Stimulated activated CD4-positive, alpha-beta T cell treated with anti-CD3 and anti-CD28 coated beads, Interleukin-4, amount 100 ng/mL, for 48 hours (primary cell): ENCODE data around the gene HPDL.
"Not testable (repeated sequence)": the region's sequence is repeated elsewhere in the genome, so short reads cannot be mapped to it uniquely, and the experiment has no call there.

Experiments
- DNase-seq, 2 donors: peaks; one replicate each; pipeline ENCODE4 v3.0.0-alpha.2; 2020; ENCODE audit warnings: low read depth in 2 of 2

HPDL gene

GRCh38 chr1:45326627-45327623 is at the start of gene HPDL:
Gene HPDL (plus strand): TSS chr1:45326895. CDS start chr1:45327149, 254 bp downstream.
- DNase-seq: peak; percentile 69

GRCh38 chr1:45282351-45282750 is 44.3 kb upstream of the HPDL start:
- DNase-seq: no peak

- not testable (repeated sequence) for DNase-seq
Measured at GRCh38 chr1:45284858-45285257, 41.8 kb upstream of the HPDL start.

- not testable (repeated sequence) for DNase-seq
Measured at GRCh38 chr1:45286521-45286920, 40.2 kb upstream of the HPDL start.

- not testable (repeated sequence) for DNase-seq
Measured at GRCh38 chr1:45291002-45291401, 35.7 kb upstream of the HPDL start.

DNA sequence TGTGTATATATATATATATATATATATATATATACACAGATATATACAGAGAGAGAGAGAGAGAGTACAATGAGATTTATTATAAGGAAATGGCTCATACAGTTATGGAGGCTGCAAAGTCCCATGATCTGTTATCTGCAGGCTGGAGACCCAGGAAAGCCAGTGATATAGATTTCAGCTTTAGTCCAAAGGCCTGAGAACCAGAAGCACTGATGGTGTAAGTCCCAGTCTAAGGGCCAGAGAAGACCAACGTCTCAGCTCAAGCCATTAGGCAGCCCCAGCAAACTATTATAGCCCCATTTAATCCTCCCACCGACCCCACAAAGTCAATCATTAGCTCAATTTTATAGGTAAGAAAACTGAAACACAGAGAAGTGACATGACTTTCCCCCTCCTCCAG is 35.0 kb upstream of the HPDL start:
- DNase-seq: no peak

- DNase-seq: no peak
Measured at GRCh38 chr1:45297666-45298356, 28.9 kb upstream of the HPDL start.

- DNase-seq: no peak
Measured at GRCh38 chr1:45299296-45299695, 27.4 kb upstream of the HPDL start.

DNA sequence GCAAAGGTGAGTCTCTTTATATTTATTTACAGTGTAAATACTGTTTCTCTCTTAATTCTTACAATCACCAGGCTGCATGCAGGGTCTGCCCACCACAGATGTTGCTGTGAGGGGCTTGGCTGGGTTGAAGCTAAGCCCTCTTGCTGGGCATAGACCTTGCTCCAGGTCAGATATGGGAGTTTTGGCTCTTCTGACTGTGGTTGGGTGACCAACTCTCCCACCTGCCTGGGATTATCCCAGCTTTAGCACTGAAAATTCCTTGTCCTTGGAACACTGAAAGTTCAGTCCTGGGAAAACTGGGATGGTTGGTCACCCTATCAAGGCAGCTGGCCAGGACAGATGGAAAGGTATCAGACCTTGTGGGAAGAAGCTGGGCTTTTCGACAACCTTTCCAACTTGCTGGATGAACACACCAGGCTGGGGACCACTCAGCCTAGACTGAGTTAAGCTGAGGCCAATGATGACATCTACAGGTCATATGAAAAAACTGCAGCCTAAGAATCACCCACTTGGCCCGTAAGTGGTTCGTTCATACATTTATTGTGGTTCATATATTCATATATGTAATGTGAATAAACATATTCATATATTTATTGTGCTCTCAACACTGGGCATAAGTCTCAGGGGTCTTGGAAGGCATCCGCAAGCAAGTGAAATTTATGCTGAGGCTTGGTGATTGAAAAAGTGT is 26.6 kb upstream of the HPDL start:
- DNase-seq: no peak

DNA sequence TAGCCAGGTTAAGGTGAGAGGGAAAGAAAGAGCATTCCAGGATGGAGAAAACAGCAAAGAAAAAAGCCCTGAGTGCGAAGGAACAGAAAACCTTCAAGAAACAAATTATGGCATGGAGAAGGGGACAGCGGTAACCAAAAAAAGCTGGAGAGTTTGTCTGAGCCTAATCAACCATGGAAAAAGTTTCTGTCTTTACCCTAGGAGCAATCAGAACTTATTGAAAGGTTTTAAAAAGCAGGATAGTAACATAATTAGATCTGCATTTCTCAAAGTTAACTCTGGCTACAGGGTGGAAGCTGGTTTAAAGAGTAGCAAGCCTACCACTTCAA is 26.1 kb upstream of the HPDL start:
- DNase-seq: no peak

DNA sequence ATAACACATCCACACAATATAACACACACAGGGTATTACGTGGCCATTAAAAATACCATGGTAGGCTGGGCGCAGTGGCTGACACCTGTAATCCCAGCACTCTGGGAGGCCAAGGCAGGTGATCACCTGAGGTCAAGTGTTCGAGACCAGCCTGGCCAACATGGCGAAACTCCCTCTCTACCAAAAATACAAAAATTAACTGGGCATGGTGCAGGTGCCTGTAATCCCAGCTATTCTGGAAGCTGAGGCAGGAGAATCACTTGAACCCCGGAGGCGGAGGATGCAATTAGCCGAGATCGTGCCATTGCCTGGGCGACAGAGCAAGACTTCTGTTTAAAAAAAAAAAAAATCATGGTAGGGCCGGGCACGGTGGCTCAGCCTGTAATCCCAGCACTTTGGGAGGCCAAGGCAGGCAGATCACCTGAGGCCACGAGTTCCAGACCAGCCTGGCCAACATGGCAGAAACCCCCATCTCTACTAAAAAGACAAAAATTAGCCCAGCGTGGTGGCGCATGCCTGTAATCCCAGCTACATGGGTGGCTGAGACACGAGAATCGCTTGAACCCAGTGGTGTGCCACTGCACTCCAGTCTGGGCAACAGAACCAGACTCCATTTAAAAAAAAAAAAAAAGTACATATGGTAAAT is 24.1 kb upstream of the HPDL start:
- no peak for DNase-seq

DNA sequence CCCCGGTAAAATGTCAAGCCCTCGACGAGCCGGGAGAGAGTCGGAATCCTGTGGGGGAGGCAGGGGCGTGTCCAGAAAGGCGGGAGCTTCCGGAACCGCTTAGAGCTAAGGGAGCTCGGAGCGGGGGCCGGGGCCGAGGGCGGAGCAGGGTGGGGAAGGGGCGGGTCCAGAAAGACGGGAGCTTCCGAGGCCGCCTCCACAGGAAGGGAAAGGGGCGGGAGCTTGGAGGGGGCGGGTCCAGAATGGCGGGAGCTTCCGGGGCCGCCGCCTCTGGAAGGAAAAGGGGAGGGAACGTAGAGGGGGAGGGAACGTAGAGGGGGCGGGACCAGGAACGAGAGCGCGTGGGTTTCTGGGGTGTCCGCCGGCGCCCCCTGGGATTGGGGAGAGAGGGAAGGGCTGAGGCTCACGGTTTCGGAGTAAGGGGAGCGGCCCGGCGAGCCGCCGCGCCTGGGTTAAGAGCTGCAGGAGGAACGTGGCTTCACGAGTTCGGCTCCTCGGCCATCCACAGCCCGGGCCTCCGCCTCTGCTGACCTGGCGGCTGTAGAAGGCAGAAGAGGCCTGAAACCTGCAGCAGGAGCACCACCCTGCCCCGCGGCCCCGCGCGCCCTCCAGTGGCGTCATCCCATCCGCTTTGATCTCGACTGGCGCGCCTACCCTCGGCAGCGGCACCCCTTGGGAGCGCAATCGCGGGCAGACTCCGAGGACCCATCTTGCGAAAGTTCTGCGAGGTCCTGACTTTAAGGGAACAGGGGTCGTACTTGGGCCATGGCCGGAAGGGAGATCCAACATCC is 23.0 kb upstream of the HPDL start:
- peak; percentile 98 to 99 for DNase-seq

DNA sequence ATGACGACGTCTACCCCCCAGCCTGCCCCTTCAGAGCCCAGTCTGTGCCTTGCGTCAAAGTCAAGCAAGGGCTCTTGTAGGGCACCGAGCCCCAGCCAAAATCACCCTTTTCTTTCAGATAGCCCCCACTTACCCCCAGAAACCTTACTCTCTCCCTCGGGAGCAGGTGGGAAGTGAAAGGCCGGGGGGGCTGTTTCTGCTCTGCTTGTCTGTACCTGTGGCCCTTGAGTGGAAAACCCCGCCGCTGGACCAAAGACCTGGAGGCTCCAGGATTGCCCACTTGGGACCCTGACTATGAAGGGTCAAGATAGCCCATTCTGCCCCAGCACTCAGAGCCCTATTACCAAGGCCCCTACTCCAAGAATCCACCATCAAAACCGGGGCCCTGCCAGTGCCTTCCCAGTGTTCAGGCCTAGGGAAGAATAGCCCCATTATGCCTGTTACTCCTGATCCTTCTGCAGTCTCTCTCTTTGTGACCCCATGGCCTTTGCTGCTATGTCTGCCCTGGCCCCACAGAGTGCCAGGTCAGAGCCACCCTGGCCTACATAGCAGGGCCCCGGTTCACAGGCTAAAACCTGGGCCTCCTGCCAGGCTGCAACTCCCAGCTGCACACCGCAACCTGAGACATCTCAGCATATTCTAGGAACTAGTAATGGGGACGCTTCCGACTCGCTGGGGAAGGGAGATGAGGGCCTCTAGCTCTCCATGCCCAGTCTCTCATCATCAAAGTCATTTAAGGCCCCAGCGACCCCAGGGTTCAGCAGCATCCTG is 22.2 kb upstream of the HPDL start:
- no peak for DNase-seq

GRCh38 chr1:45305231-45305630 is 21.5 kb upstream of the HPDL start:
- no peak for DNase-seq

DNA sequence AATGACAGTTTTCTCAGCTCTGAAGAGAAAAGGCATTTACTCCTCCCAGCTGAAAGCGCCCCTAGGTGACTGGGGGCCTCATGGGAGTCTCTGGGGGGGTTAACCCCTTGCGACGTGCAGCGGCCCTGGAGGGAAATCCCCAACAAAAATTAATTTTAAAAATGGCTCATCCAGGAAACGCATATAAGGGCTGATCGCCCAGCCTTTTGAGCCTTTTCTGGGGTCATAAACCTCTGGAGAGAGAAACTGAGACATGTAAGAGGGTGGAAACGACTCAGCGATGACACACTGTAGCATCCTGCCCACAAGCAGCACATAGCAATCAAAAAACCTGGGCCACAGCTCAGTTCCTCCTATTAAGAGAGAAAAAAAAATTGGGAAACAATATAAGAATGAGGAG is 20.4 kb upstream of the HPDL start:
- peak in 1 of 2 donors; percentile 45 for DNase-seq

DNA sequence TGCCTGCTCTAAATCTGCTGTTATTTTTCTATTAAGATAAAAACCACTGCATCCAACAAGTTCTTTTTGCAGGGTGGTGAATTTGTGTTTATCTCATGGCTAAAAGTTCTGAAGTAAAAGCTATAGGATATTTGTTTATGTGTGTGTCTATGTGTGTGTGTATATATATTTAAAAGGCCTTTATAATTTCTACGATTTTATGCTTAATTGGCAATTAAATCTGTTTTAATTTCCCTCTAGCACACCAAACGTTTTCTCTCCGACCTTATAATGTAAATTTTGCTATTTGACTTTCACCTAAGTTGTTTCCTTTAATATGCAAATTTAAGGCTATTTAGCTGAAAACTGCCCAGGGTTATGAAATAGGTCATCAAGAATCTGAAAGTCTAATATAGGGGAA is 19.8 kb upstream of the HPDL start:
- DNase-seq: no peak

- DNase-seq: no peak
Measured at GRCh38 chr1:45314266-45314665, 12.4 kb upstream of the HPDL start.

DNA sequence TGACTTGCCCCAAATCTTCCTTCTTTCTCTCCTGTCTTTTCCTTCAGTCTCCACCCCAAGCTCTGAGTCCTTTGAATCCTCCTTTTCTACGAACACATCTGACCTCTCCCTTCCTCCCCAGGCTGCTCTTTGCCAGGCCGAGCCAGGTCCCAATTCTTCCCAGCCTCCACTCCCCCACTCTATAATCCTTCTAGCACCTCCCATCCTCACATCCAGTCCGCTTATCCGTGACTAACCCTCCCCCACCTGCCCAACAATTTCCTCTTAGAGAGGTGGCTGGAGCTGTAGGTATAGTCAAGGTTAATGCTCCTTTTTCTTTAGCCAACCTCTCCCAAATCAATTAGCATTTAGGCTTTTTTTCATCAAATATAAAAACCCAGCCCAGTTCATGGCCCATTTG is 9.5 kb upstream of the HPDL start:
- no peak for DNase-seq

DNA sequence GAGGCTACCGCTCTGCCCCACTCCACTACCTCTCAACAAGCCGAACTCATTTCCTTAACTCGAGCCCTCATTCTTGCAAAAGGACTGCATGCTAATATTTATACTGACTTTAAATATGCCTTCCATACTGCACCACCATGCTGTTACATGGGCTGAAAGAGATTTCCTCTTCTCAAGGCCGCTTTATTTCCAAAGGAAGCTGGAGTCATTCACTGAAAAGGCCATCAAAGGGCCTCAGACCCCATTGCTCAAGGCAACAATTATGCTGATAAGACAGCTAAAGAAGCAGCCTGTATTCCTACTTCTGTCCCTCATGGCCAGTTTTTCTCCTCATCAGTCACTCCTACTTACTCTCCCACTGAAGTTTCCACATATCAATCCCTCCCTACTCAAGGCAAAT is 6.9 kb upstream of the HPDL start:
- no peak for DNase-seq

DNA sequence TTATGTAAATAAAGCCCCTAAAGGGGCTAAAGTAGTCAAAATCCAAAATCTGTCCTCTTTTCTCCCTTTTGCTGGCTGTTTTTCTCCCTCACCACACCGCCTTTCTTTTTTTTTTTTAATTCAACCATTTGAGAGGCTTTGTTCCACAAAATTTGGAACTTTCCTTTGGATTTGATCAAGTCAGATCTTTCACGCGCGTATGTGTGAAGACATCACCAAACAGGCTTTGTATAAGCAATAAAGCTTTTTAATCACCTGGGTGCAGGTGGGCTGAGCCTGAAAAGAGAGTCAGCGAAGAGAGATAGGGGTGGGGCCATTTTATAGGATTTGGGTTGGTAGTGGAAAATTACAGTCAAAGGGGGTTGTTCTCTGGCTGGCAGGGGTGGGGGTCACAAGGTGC is 5.3 kb upstream of the HPDL start:
- DNase-seq: no peak
